ENCODE data around the gene HTR2B.
"Not testable (repeated sequence)": the region's sequence is repeated elsewhere in the genome, so short reads cannot be mapped to it uniquely, and the experiment has no call there.

The HTR2B gene

DNA sequence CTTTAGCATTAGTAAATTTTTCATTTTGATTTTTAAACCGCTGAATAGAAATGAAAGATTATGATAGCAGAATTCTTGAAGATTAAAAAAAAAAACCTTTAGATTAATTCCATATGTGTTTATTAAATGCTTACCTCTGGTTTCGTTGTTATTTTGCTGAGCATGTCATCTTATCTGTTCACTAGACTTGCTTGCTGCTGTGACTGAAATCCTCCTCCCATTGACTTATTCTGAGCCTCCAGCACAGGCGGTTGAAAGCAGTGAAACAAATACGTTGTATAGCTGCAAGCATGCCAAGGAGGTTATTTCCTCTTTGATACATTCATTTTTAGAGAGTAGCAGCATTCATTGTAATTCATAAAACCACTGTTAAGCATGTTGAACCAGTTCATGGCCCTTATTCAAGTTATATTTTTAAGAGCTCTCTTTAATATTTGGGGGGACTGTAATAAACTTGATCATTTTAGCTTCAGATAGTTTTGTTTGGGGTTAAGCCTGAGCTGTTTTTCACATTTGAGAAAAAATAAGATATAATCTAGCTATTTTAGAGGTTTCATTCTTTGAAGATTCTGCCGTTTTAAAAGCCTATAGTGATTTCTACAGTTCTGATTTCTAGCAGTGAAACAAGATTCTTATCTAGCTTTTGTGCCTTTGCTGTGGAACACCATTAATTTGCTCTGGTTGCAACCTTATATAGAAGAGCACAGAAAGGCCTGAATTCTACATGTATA is at the start of gene HTR2B:
TSS of gene HTR2B (minus strand) at position 205 of the 731 bp plus-strand sequence. CDS start 1,278 bp downstream, outside the sequence.
- DNase-seq (ENCODE audit: low spot score) = no peak

DNA sequence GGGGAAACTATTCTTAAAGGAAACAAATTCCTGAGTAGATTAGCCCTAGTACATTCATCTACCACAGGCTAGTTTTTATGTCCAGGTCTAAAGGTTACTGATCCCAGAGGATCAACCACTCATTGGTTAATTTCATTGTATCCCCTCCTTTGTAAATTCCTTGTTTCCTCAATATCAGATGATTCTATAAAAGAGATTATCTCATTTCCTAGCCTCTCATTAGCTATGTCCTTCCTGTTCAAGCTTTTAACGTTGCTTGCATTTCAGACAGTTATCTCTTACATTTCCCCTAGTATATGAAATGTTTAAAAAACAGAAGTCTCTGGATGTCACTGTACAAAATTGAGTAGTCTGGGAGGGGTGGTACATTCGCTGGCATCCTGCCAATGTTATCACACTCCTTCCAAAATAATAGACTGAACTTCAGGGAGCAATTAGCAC is 49.4 kb upstream of the HTR2B start:
- DNase-seq (ENCODE audit: low spot score) = no peak

DNA sequence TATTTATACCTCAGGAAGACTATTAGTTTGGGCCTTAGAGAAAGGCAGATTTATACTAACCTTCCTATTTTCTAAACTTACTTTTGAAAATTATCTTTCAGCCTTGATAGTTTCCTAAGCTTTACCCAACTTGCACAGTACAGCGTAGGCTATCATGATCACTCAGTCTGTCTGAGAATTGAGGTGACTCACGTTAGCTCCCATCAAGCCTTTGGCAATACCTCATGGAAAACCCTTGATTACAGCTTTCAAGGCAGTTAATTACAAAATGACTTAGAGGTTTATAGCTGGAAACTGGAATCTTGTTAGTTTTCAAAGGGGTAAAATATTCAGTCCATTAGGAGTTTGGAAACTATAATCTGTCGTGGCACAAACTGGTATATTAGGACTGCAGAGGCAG is 47.2 kb upstream of the HTR2B start:
- no peak for DNase-seq (ENCODE audit: low spot score)

DNA sequence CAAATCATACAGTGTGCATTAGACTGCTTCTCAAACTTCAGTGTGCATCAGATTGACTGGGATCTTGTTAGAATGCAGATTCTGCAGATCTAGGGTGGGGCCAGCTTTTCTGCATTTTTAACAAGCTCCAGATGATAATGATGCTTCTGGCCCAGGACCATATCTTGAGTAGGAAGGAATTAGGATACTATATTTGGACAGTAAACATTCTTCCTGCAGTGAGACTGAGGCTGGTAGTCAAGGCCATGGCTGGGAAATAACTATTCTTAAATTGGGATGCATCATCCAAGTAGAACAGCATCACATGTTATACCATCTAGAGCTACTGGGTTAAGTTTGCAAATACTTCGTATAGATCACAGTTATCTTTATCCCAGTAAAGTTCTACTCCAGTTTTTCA is 45.2 kb upstream of the HTR2B start:
- DNase-seq (ENCODE audit: low spot score) = no peak

DNA sequence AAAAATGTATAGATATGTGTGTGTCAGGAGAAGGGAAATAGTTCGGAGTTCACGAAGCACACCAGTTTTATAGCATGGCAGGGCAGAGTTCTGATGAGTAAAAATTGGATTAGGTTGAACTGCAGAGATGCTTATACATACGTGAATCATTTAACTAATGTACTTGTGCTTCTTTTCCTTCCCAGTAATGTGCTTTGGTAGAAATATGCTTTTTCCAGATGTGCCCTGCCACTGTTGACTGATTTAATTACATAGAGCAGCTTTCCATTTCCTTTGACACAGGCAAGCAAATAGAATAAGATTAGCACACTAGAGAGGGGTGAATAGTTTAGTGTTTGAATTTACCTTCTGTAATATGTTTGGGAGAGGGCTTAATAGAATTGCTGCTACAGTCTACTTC is 44.6 kb upstream of the HTR2B start:
- DNase-seq (ENCODE audit: low spot score) = no peak

DNA sequence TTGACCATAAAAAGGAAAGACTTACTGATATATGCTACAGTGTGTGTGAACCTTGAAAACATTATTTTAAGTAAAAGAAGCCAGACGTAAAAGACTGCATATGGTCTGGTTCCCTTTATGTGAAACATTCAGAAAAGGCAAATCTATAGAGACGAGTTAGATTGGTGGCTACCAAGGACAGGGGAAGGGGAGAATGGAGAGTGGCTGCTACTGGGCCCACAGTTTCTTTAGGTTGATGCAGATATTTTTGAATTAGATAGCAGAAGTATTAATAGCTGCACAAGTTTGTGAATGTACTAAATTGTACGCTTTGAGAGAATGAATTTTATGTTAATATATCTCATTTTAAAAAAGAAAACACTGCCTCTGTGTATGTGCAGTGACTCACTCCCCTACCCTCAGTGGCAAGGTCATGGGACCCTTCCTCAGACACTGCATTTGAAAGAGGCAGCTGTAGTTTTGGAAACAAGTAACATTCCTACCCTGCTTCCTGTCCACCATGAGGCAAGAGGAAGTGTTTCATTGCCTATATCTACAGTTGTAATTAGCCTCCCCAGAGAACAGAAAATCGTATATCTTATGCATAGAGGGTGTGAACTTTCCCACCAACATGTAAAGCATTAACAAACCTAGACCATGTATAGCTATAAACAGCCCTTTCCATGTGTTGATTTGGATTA is 43.8 kb upstream of the HTR2B start:
- no peak for DNase-seq (ENCODE audit: low spot score)

DNA sequence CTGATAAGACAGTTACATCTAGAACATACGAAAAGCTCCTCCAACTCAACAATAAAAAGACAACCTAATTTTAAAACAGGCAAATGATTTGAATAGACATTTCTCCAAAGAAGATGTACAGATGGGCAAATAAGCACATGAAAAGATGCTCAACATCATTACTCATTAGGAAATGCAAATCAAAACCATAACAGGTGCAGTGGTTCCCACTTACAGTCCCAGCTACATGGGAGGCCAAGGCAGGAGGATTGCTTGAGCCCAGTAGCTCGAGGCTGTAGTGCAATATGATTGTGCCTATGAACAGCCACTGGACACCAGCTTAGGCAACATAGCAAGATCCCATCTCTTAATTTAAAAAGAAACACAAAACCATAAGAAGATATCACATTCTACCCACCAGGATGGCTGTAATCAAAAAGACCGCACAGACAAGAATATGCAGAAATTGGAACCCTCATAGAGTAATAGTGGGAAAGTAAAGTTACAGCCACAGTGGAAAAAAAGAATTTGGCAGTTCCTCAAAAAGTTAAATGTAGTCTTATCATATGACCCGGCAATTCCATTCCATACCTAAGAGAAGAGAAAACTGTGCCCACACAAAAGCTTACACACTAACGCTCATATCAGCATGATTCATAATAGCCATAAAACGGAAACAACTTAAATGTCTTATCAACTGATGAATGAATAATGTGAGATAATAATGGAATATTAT is 43.1 kb upstream of the HTR2B start:
- no peak for DNase-seq (ENCODE audit: low spot score)

DNA sequence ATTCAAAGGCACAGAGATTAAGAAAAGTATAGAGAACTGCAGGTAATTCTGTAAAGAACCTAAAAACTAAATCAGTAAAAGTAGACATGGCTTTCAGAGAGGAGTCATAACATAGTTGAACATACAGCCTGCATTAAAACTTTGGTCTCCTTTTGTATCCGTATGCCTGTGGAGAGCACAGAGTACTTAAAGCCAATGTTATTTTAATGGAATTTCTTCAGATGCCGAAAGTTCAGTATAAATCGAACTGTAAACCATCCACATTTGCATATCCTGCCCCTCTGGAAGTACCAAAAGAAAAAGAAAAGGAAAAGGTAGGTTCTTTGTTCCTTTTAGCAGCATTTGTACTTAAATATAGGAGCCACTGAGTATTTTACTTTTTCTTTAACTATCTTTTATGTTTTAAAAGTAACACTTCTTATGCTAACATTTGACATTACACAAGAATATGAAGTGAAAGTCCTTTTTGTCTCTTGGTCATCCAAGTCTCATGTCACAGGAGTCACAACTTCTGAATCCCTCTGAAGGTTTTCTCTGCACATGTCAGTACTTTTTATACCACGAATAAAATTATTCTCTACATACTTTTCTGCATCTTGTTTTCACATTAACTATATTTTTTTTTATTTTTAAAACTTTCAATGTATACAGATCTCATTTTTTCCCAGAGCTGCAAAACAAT is 38.7 kb upstream of the HTR2B start:
- DNase-seq (ENCODE audit: low spot score) = no peak

DNA sequence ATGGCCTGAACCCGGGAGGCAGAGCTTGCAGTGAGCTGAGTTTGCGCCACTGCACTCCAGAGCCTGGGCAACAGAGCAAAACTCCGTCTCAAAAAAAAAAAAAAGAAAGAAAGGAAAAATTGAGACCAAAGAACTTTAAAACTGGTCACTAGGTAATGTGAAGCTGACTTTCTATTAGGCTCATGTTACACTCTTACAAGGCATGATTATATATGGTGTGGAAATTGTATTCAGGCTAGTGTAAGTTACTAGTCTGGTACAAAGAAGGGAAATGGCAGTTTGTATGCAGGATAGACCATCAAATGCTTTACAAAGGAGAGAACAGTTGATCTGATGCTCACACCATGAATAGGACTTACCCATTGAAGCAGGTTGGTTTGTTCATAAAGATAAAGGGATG is 38.2 kb upstream of the HTR2B start:
- DNase-seq (ENCODE audit: low spot score) = no peak

DNA sequence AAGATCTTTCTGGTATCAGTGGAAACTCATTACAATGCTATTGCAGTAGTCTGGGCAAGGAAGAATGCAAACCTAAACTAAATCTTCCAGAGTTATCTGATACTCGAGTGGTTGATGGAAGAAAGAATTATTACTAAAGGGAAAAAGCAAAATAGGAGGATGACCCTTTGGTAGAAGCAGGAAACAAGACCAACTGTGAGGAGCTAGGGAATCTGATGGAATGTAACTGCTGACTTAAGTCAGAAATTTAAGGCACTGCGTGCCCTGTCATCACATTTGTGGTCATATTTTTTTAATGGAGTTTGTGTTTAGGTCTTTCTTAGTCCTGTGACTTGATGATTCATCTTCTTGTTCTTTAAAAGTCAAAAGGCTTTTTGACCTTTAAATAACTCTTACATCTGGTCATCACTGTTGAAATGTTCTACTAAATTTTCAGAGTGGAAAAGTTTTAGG is 37.1 kb upstream of the HTR2B start:
- no peak for DNase-seq (ENCODE audit: low spot score)

DNA sequence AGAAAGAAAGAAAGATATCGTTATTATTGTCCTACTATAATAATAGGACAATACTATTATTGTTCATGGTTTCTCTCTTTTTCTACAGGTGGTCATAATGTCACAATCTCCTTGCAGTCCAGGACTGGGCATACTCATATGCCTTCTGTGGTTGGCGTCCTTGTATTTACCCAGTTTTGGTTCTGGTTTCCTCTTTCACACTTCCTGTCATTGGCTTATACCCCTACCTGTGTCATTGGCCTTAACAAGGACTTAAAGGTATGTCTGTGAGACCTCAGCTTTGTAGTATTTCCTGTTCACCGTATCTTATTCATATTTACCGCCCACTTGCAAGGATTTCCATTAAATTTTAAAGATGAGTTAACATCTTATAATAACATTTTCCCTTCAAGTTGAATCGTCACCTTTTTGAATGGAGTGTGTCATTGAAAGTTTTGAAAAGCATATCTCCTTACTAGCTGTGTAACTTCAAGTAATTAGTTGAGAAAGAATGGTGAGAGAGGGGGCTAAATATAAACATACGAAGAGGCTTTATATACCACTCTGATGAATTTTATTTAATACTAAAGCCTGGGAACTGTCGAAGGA is 36.5 kb upstream of the HTR2B start:
- no peak for DNase-seq (ENCODE audit: low spot score)

DNA sequence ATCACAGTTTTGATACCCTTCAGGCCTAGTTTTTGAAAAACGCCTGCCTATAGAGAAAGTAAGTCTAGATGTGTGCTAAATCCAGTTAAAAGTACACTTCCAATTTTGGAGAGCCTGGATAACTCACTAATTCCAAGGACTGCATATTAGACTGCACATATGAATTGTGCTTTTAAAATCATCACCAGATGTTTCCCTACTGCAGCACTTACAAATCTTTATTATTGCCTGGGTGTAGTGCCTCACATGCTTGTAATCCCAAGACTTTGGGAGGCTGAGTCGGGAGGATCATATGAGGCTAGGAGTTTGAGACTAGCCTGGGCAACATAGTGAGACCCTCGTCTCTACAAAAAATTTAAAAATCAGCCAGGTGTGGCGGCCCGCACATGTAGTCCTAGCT is 35.9 kb upstream of the HTR2B start:
- no peak for DNase-seq (ENCODE audit: low spot score)

DNA sequence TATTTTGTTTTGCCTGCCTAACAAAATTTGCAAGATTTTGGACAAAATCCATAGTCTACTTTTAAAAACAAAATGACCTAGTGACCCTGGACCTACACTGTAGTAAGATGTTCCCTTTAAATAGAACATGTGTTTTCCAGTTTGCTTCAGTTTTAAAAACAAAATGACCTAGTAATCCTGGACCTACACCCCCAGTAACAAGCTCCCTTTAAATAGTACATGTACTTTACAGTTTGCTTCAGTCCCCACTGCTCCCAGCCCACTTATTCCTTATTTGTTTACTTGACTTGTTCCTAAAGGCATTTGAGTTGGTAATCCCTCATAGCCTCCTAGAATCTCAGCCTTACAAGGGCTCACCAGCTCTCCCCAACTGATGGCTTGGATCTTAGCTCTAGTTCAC is 34.5 kb upstream of the HTR2B start:
- no peak for DNase-seq (ENCODE audit: low spot score)

DNA sequence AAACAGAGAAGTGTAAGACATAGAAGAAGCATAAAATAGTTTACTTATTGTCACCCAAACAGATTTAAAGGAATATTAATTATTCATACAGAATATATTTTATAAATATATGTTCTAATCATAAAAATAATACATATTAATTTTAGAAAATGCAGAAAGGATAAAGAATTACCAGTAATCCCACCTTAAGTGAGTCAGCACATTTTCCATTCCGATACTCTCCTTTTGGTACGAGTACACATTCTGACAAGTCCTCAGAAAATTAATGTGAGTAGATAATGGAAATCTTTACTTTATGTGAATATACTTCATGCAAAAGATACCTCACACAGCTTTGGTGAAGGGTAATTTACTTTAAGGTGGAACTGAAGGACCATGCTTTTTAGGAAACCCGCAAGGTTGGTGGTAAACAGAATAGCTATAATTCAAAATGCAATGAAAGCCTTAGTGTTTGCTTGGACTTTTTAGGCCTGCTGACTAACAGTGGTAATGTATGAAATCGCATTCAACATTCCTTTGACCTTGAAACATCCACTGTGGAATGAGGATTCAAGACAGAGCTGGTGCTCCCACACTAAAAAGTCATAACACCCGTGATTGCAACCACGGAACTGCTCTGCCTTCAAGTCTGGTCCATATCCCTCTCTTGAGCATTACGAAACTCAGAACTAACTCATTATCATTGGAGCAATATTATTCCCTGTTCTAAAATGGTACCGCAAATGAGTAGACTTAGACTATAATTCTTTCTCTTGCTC is 28.1 kb upstream of the HTR2B start:
- no peak for DNase-seq (ENCODE audit: low spot score)

DNA sequence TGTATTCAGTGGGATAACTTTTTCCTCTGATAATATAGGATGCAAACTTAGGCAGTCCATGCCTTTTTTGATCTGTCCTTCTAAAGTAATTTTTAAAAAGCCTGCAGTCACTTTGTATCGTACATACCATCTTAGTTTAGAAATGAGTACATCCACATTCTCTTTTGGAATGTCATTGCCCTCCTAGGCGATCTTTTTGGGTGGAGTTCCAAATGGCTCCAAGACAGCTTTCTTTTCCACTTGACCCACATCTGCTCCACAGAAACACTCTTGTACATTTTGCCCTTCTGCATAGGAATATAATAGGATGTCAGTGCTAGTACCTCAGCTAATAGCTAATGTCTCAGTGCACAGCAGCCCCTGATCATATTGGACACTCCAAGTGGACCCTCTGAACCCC is 21.8 kb upstream of the HTR2B start:
- no peak for DNase-seq (ENCODE audit: low spot score)

DNA sequence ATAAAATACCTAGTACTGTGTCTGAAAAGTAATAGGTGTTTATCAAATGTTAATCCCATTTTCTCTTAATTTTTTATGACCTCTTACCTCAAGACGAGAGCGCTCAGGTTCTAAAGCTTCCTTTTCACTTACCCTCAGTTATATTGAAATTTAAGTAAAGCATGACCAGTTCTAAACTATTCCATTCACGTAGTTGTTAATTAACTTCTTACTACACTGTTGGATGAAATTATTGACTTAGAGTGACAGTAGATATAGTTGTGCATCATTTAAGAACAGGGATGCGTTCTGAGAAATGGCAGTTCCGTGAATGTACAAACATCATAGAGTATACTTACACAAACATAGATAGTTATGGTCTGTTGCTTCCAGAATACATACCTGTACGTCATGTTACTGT is 20.1 kb upstream of the HTR2B start:
- no peak for DNase-seq (ENCODE audit: low spot score)

DNA sequence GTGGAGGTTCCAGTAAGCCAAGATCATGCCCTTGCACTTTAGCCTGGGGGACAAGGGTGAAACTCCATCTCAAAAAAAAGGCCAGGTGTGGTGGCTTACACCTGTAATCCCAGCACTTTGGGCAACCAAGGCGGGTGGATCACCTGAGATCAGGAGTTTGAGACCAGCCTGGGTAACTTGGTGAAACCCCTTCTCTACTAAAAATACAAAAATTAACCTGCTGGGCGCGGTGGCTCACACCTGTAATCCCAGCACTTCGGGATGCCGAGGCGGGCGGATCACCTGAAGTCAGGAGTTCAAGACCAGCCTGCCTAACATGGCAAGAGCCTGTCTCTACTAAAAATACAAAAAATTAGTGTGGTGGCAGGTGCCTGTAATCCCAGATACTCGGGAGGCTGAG is 16.0 kb upstream of the HTR2B start:
- not testable (repeated sequence) for DNase-seq (ENCODE audit: low spot score)

DNA sequence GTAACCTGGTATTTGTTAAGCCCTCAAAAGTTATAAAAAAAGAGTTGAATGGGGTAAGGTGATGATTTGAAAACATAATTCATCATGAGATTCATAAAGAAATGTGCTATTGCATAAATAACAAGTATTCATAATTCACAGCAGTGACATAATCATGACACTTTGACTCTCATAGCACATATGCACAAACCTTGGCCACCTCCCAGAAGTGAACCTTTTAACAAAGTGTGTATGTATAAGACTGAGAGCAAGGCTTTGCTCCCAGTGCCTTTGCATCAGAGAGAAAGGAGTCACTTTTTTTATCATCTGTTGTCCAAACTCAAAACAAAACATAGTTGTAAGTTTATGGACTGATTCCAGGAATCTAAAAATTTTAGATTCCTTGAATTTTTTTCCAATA is 15.0 kb upstream of the HTR2B start:
- DNase-seq (ENCODE audit: low spot score) = no peak

DNA sequence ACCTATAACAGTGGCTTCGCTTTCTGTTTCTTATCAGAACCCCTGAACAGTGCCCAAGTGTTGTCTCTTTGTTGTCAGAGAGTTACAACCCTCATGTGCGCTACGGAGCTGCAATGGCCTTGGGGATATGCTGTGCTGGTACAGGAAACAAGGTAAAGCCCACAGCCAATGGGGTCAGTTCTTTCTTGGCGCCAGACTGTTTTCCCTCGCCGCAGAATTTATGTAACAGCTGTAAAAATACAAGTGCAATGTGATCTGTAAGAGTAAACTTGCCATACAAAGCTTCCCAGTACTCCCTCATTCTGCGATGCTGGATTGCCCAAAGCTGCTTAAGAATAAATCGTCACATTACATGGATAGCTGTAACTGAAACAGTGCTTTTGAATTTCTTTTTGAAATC is 13.9 kb upstream of the HTR2B start:
- no peak for DNase-seq (ENCODE audit: low spot score)

DNA sequence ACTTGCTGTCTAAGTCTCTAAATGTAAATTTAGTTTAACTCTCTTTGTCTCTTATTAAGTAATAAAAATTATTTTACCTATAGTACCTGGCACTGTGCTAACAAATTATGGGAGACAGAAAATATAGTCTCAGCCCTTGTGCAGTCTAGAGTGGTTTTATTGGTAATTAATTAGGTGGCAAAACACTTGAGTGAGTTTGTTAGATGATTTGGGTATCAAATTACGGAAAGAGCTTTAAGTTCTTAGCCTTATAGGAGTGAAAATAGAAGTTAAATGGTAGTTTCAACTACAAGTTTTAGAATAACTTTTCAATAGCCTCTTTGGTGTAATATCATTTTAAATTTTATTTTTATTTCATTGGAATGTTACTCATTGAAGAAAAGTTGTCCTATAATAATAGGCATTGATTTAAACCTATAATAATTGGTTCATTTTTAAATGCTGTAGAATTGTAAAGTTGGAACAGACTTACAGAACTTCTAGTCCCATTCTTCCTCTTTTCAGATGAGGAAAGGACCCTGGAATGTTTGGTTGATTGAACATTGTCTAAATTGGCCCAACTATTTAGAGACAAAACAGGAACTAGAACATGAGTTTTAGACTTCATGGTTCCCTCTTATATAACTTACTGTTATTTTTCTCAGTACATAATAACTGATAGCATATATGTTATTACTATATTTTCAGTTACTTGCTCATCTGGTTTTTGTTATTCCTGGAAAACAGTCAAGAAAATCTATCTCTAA is 10.2 kb upstream of the HTR2B start:
- no peak for DNase-seq (ENCODE audit: low spot score)

Data from CD4-positive, alpha-beta T cell treated with Interleukin-6 at 100 ng/mL for 8 hours (primary cell).